IMR-90 (cell line): Measurements from ENCODE around the gene DTX3L.

Experiments
- BHLHE40 ChIP-seq: fragments of 150-350 bp; IDR thresholded peaks from 2 replicates; pipeline ENCODE4 v1.6.1; 2016; ENCODE audit warnings: mild to moderate bottlenecking, low read depth, low read length
- FOS ChIP-seq: fragments of 150-350 bp; IDR thresholded peaks from 2 replicates; pipeline ENCODE4 v1.6.1; 2016; ENCODE audit warnings: low read depth, low read length
- MAFK ChIP-seq: IDR thresholded peaks from 2 replicates; pipeline ENCODE4 v1.6.1; 2012; ENCODE audit warnings: low read depth, low read length, improper control_type of control experiment
- MXI1 ChIP-seq: IDR thresholded peaks from 2 replicates; pipeline ENCODE4 v1.6.1; 2012; ENCODE audit warnings: low read depth, mild to moderate bottlenecking, low read length, moderate library complexity, borderline replicate concordance
- NFE2L2 ChIP-seq: fragments of 150-350 bp; IDR thresholded peaks from 2 replicates; pipeline ENCODE4 v1.6.1; 2016; ENCODE audit warnings: low read depth, mild to moderate bottlenecking, low read length
- POLR2A ChIP-seq: IDR thresholded peaks from 2 replicates; pipeline ENCODE4 v1.6.1; 2012; ENCODE audit warnings: mild to moderate bottlenecking, low read depth, low read length
- RAD21 ChIP-seq: IDR thresholded peaks from 2 replicates; pipeline ENCODE4 v1.6.1; 2012; ENCODE audit warnings: low read length, improper control_type of control experiment
- RCOR1 ChIP-seq: IDR thresholded peaks from 2 replicates; pipeline ENCODE4 v1.6.1; 2012; ENCODE audit warnings: mild to moderate bottlenecking, low read length, improper control_type of control experiment; ENCODE audit not compliant: insufficient replicate concordance
- RFX5 ChIP-seq: IDR thresholded peaks from 2 replicates; pipeline ENCODE4 v1.8.0; 2012; ENCODE audit warnings: low read depth, mild to moderate bottlenecking, low read length, moderate library complexity
- SMC3 ChIP-seq: fragments of 150-350 bp; IDR thresholded peaks from 2 replicates; pipeline ENCODE4 v1.6.1; 2016; ENCODE audit warnings: low read depth, mild to moderate bottlenecking, antibody characterized with exemption, low read length, moderate library complexity
- TF ChIP-seq, protein P1 (sequence below): fragments of 150-350 bp; IDR thresholded peaks from 2 replicates; pipeline ENCODE4 v1.6.1; 2016; ENCODE audit warnings: low read depth, mild to moderate bottlenecking, low read length, moderate library complexity, borderline replicate concordance
- TF ChIP-seq, protein P2 (sequence below): conservative IDR thresholded peaks from 2 replicates; pipeline ENCODE4 v1.5.1; 2012; ENCODE audit warnings: mild to moderate bottlenecking, low read depth, low read length, improper control_type of control experiment

DNA sequence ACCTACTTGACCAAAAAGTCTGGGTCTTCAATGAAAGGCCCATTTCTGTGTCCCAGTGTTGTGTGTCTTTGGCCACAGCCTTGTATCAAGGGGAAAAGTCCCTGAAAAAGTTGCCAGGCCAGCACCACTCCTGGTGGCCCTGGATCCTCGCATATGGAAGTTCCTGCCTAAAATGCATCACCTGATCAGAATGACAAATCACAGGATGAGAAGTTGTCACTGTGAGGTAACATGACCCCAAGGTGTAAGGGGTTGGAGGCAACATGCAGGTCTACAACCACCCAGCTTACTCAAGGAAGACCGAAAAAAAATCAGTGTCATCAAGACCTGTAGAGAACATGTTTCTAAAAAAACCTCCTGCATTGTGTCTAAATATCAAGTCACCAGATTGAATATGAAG lies 38.9 kb downstream of the DTX3L start:
- TF ChIP-seq, protein P1, sequence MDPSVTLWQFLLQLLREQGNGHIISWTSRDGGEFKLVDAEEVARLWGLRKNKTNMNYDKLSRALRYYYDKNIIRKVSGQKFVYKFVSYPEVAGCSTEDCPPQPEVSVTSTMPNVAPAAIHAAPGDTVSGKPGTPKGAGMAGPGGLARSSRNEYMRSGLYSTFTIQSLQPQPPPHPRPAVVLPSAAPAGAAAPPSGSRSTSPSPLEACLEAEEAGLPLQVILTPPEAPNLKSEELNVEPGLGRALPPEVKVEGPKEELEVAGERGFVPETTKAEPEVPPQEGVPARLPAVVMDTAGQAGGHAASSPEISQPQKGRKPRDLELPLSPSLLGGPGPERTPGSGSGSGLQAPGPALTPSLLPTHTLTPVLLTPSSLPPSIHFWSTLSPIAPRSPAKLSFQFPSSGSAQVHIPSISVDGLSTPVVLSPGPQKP: no peak
- TF ChIP-seq, protein P2, sequence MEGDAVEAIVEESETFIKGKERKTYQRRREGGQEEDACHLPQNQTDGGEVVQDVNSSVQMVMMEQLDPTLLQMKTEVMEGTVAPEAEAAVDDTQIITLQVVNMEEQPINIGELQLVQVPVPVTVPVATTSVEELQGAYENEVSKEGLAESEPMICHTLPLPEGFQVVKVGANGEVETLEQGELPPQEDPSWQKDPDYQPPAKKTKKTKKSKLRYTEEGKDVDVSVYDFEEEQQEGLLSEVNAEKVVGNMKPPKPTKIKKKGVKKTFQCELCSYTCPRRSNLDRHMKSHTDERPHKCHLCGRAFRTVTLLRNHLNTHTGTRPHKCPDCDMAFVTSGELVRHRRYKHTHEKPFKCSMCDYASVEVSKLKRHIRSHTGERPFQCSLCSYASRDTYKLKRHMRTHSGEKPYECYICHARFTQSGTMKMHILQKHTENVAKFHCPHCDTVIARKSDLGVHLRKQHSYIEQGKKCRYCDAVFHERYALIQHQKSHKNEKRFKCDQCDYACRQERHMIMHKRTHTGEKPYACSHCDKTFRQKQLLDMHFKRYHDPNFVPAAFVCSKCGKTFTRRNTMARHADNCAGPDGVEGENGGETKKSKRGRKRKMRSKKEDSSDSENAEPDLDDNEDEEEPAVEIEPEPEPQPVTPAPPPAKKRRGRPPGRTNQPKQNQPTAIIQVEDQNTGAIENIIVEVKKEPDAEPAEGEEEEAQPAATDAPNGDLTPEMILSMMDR: no peak
- TF ChIP-seq POLR2A: no peak
- no peak for TF ChIP-seq RFX5
- no peak for TF ChIP-seq BHLHE40
- TF ChIP-seq SMC3: no peak
- TF ChIP-seq RAD21: no peak
- TF ChIP-seq MAFK: no peak
- TF ChIP-seq FOS: no peak
- TF ChIP-seq RCOR1: no peak
- no peak for TF ChIP-seq NFE2L2
- TF ChIP-seq MXI1: no peak
